SKM-1 treated with dmso at 0.1 percent for 144 hours (cell line): ENCODE data around the gene NCLN.
"Not testable (repeated sequence)": the region's sequence is repeated elsewhere in the genome, so short reads cannot be mapped to it uniquely, and the experiment has no call there.

ENCODE experiments used
- DNase-seq: peaks from one replicate; lab custom pipeline; 2025; ENCODE audit not compliant: unreplicated experiment; lab: John Stamatoyannopoulos, UW

The NCLN gene

GRCh38 chr19:3183721-3184641 is 1.7 kb upstream of the NCLN start:
- no peak for DNase-seq

- peak; percentile 64 for DNase-seq
Measured at GRCh38 chr19:3184847-3185460, 776 bp upstream of the NCLN start.

GRCh38 chr19:3186160-3186688 is 494 bp downstream of the NCLN start:
- DNase-seq: no peak

GRCh38 chr19:3186891-3187661 is 1.3 kb downstream of the NCLN start:
- DNase-seq: no peak

- DNase-seq: no peak
Measured at GRCh38 chr19:3187662-3188511, 2.2 kb downstream of the NCLN start.

- peak; percentile 8 for DNase-seq
Measured at GRCh38 chr19:3188627-3189596, 3.2 kb downstream of the NCLN start.

- no peak for DNase-seq
Measured at GRCh38 chr19:3189702-3190469, 4.2 kb downstream of the NCLN start.

GRCh38 chr19:3190470-3190770 is 4.7 kb downstream of the NCLN start:
- no peak for DNase-seq

GRCh38 chr19:3190921-3191805 is 5.4 kb downstream of the NCLN start:
- no peak for DNase-seq

- not testable (repeated sequence) for DNase-seq
Measured at GRCh38 chr19:3191806-3192104, 6.0 kb downstream of the NCLN start.

- DNase-seq: no peak
Measured at GRCh38 chr19:3192228-3192635, 6.5 kb downstream of the NCLN start.

GRCh38 chr19:3192684-3193083 is 7.0 kb downstream of the NCLN start:
- DNase-seq: no peak

- no peak for DNase-seq
Measured at GRCh38 chr19:3193256-3194105, 7.8 kb downstream of the NCLN start.

GRCh38 chr19:3194106-3195087 is 8.7 kb downstream of the NCLN start:
- DNase-seq: no peak

GRCh38 chr19:3196064-3196932 is 10.6 kb downstream of the NCLN start:
- no peak for DNase-seq
